Osteoblast (primary cell): ENCODE results near the gene HOXA9. TPM values are rescaled to one million over a fixed set of nuclear protein-coding genes. Genes with fewer than 3 reads are reported as not detected.

Experiments
- DNase-seq: peaks from one replicate; pipeline ENCODE4 v3.0.0; 2011; ENCODE audit warnings: low spot score, mixed read lengths; ENCODE audit not compliant: insufficient read length; ENCODE audit errors: missing footprints
- H2AFZ ChIP-seq: 2 replicates; pipeline ENCODE4 v1.6.0; 2011; ENCODE audit warnings: mild to moderate bottlenecking, low read length
- H3K27ac ChIP-seq: 2 replicates; pipeline ENCODE4 v1.5.1; 2011; ENCODE audit warnings: mild to moderate bottlenecking, low read depth, low read length, moderate library complexity
- H3K27me3 ChIP-seq: 2 replicates; pipeline ENCODE4 v1.6.0; 2012; ENCODE audit warnings: mild to moderate bottlenecking, control low read depth, inconsistent platforms, low read length, moderate library complexity; ENCODE audit not compliant: insufficient read depth
- H3K36me3 ChIP-seq: 2 replicates; pipeline ENCODE4 v1.5.1; 2011; ENCODE audit warnings: mild to moderate bottlenecking, low read length, control low read depth, moderate library complexity; ENCODE audit not compliant: insufficient read depth
- H3K4me1 ChIP-seq: 2 replicates; pipeline ENCODE4 v1.5.1; 2011; ENCODE audit warnings: mild to moderate bottlenecking, low read length, control low read depth, moderate library complexity; ENCODE audit not compliant: insufficient read depth
- H3K4me2 ChIP-seq: 2 replicates; pipeline ENCODE4 v1.6.0; 2011; ENCODE audit warnings: mild to moderate bottlenecking, low read length; ENCODE audit not compliant: insufficient read depth
- H3K4me3 ChIP-seq: fragments of 200-600 bp; sonication (generic); 3 replicates; pipeline ENCODE4 v1.5.1; 2012; ENCODE audit warnings: mild to moderate bottlenecking, low read length, inconsistent platforms; ENCODE audit not compliant: insufficient read depth
- H3K79me2 ChIP-seq: 2 replicates; pipeline ENCODE4 v1.6.0; 2012; ENCODE audit warnings: mild to moderate bottlenecking, low read length, control low read depth, inconsistent platforms; ENCODE audit not compliant: insufficient read depth
- H3K9me3 ChIP-seq: 2 replicates; pipeline ENCODE4 v1.5.1; 2011; ENCODE audit warnings: low read depth, low read length, control low read depth
- H4K20me1 ChIP-seq: 2 replicates; pipeline ENCODE4 v1.6.0; 2012; ENCODE audit warnings: mild to moderate bottlenecking, low read length, control low read depth; ENCODE audit not compliant: insufficient read depth
- CTCF ChIP-seq: IDR thresholded peaks from 2 replicates; pipeline ENCODE4 v1.5.1; 2011; ENCODE audit warnings: mild to moderate bottlenecking, low read depth, low read length, moderate library complexity; ENCODE audit errors: extremely low read depth
- total RNA-seq: library from RNA; depleted of rRNA; stranded (reverse); fragments of >200 nt; gene quantifications from 2 replicates; pipeline ENCODE4 v1.2.3, GENCODE V29; 2012

HOXA9 gene
- total RNA-seq, 1 donor = 19.5 TPM

- no peak for TF ChIP-seq CTCF
- no peaks in the 10 kb centered on the region for H3K9me3 ChIP-seq
- H3K4me3 ChIP-seq = peak overlapping the region; percentile 80
- H3K4me2 ChIP-seq = peak overlapping the region; percentile 83
- H3K79me2 ChIP-seq = peaks cover 52% of the 10 kb centered on the region
- H2AFZ ChIP-seq = peak overlapping the region; percentile 62
- peaks cover 13% of the 10 kb centered on the region for H4K20me1 ChIP-seq
- H3K27me3 ChIP-seq = peaks cover 23% of the 10 kb centered on the region
- no peaks in the 10 kb centered on the region for H3K36me3 ChIP-seq
- peak overlapping the region; percentile 21 for H3K27ac ChIP-seq
- peaks cover 23% of the 10 kb centered on the region for H3K4me1 ChIP-seq
- DNase-seq = no peak
Measured at GRCh38 chr7:27200761-27201579, 35.6 kb upstream of the HOXA9 start.

DNA sequence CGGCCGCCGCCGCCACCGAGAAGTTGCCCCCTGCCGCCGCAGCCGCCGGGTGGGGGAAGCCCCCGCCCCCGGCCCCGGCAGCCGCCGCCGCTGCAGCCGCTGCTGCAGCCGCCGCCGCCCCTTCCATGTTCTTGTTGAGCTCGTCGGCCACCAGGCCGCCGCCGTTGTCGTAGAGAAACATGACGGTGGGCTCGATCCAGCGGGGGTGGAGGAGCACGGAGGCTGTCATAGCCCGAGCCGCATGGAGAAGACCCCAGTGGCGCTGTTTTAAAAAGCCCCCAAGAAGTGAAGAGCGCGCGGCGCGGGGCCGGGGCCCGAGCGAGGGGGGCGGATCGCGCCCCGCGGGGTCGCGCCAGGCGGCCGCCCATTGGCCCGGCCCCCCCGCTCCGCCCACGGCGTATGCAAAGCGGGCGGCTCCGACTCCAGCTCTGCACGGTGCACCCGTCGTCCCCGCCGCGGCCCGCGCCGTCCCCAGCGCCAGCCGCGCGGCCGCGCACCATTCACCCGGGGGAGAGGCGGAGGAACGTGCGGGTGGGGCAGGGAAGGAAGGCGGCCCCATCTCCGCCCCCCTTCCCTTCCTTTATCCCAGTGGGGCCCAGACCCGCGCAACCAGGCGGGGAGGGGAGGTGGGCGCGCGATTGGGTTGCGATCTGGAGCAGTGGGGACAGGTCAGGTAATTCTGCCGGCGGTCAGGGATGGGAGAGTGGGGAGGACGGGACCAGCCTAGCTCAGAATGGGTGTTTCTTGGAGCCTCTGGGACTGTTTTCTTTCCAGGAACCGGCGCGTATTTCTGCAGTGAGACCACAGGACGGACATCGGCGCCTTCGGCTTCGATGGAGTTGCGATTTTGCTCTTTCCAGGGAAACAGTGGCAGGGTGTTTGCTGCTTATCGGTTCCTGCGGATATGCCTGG lies 34.8 kb upstream of the HOXA9 start, which contains the start of gene HOXA13:
TSS of gene HOXA13 (minus strand) at position 243 of the 912 bp plus-strand sequence. CDS start at position 229, 14 bp downstream.
- Histone ChIP-seq H3K79me2 (peaks cover 60% of the 10 kb centered on the region), H3K4me2 (peak within 1 kb of the TSS; percentile 96), H2AFZ (peak within 1 kb of the TSS; percentile 74), H4K20me1 (peaks cover 13% of the 10 kb centered on the region), H3K27ac (peak within 1 kb of the TSS; percentile 21), H3K27me3 (peaks cover 17% of the 10 kb centered on the region), H3K9me3 (no peaks in the 10 kb centered on the region), H3K4me1 (peaks cover 24% of the 10 kb centered on the region), H3K36me3 (no peaks in the 10 kb centered on the region), H3K4me3 (peak within 1 kb of the TSS; percentile 80)
- peak; percentile 95 for DNase-seq
- TF ChIP-seq CTCF = no peak

GRCh38 chr7:27198871-27199801 lies 33.8 kb upstream of the HOXA9 start:
- no peak for TF ChIP-seq CTCF
- Histone ChIP-seq H3K4me3 (peak overlapping the region; percentile 80), H3K27me3 (peaks cover 17% of the 10 kb centered on the region), H3K4me2 (peak overlapping the region; percentile 96), H3K9me3 (no peaks in the 10 kb centered on the region), H3K4me1 (peaks cover 26% of the 10 kb centered on the region), H3K27ac (peak overlapping the region; percentile 16), H2AFZ (peak overlapping the region; percentile 74), H3K36me3 (no peaks in the 10 kb centered on the region), H4K20me1 (peaks cover 13% of the 10 kb centered on the region), H3K79me2 (peaks cover 69% of the 10 kb centered on the region)
- DNase-seq = peak; percentile 91
